Measurements from ENCODE around the gene TMEM51.

Gene TMEM51

DNA sequence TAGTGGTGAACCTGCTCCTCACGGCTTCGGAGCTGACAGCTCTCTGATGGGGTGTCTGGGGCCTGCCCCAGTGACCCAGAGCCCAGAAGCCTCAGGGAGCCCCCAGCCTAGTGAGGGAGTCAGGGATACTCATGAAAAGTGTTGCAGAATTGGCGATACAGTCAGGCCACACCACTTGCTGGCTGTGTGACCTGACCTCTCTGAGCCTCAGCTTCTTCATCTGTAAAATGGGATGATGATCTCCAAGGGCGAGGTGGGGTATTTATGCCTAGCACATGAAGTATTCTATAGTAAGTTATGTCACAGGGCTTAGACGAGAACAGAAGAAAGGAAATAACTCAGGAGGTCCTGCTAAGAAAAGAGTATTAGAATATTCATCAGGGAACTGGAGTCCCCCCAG, 1.6 kb downstream of the TMEM51 start:
- no peak overlapping the region for H3K9ac ChIP-seq (ENCODE audit: low read length)
- H3K4me1 ChIP-seq (ENCODE audit: control insufficient read depth, insufficient read depth, low read length): peaks cover 14% of the 10 kb centered on the region
- H3K27me3 ChIP-seq (replicated peaks; ENCODE audit: control insufficient read depth, insufficient read depth, low read length): peaks cover 24% of the 10 kb centered on the region
- no peaks in the 10 kb centered on the region for H3K36me3 ChIP-seq (ENCODE audit: control insufficient read depth, insufficient read depth, low read length, severe bottlenecking)
- H3K4me3 ChIP-seq (ENCODE audit: low read length): no peak overlapping the region
- DNase-seq (ENCODE audit: low read depth): no peak
- H3K9me3 ChIP-seq (ENCODE audit: control insufficient read depth, low read length): peaks cover 5% of the 10 kb centered on the region

DNA sequence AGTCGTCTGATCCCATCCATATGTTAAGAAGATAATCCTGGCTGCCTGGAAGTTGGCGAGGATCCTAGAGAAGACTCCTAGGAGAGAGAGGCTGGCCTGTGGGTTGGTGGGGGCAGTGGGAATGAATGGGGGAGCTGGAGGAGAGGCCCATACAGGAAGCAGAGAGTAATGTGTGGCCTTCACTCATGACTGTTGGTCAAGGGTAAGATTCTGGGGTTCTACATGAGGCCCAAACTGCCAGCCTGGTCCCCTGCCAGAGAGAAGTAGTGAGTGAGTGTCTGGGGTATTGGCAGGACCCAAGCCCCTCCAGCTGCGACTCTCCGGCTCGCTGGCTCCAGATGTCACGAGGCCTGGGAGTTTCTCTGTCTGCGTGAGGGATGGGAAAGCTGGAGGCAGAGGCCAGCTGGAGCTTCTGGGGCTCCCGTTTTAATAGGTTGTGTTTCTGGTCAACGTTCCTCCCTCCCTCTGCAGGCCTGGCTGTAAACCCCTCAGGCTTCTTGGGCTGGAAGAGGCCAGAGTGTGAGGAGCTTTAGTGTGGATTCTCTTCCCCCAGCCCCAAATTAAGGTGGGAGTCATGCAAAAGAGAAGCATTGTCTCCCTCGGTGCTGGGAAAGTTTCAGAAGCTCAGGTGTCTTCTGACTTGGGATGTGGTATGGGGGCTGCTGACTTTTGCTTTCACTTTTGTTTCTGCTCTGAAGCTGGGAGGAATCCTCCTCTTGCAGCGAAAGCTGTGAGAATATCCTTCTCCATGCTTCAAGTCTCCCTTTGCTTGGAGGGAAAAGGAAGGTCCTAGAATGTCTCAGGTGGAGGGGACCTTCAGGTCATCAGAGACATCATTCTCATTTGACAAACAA, 2.6 kb downstream of the TMEM51 start:
- H3K27me3 ChIP-seq (replicated peaks; ENCODE audit: control insufficient read depth, insufficient read depth, low read length): peaks cover 14% of the 10 kb centered on the region
- peaks cover 14% of the 10 kb centered on the region for H3K4me1 ChIP-seq (ENCODE audit: control insufficient read depth, insufficient read depth, low read length)
- H3K4me3 ChIP-seq (ENCODE audit: low read length): no peak overlapping the region
- no peaks in the 10 kb centered on the region for H3K36me3 ChIP-seq (ENCODE audit: control insufficient read depth, insufficient read depth, low read length, severe bottlenecking)
- no peaks in the 10 kb centered on the region for H3K9me3 ChIP-seq (ENCODE audit: control insufficient read depth, low read length)
- DNase-seq (ENCODE audit: low read depth): no peak
- H3K9ac ChIP-seq (ENCODE audit: low read length): no peak overlapping the region

DNA sequence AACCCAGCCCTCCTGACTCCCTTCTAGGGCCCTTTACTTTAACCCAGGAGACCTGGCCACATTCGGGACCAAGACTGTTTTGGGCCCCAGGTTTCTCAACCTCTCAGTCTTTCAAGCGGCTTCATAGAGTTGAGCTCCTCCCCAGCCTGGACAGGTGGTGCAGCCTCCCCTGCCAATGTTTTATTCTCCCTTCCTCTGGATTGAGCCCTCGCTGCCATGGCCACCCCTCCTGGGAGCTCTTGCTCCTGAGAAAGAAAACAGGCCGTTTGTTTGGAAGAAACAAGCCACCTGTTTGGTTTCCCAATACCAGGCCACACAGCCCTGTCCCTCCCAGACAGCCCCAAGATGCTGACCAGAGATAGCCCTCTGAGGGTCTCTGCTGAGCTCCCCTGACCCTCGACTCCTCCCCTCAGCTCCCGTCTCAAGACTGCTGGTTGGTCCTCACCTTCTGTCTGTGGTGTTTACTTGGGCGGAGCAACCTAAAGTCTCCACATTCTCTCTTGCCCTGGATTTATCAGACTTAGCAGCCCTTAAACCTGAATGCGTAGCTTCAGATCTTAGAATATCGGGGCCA, 3.3 kb downstream of the TMEM51 start:
- Histone ChIP-seq H3K4me1 (ENCODE audit: control insufficient read depth, insufficient read depth, low read length) (peaks cover 14% of the 10 kb centered on the region), H3K36me3 (ENCODE audit: control insufficient read depth, insufficient read depth, low read length, severe bottlenecking) (no peaks in the 10 kb centered on the region), H3K27me3 (replicated peaks; ENCODE audit: control insufficient read depth, insufficient read depth, low read length) (peaks cover 8% of the 10 kb centered on the region), H3K9ac (ENCODE audit: low read length) (no peak overlapping the region), H3K4me3 (ENCODE audit: low read length) (no peak overlapping the region), H3K9me3 (ENCODE audit: control insufficient read depth, low read length) (no peaks in the 10 kb centered on the region)
- DNase-seq (ENCODE audit: low read depth): no peak

DNA sequence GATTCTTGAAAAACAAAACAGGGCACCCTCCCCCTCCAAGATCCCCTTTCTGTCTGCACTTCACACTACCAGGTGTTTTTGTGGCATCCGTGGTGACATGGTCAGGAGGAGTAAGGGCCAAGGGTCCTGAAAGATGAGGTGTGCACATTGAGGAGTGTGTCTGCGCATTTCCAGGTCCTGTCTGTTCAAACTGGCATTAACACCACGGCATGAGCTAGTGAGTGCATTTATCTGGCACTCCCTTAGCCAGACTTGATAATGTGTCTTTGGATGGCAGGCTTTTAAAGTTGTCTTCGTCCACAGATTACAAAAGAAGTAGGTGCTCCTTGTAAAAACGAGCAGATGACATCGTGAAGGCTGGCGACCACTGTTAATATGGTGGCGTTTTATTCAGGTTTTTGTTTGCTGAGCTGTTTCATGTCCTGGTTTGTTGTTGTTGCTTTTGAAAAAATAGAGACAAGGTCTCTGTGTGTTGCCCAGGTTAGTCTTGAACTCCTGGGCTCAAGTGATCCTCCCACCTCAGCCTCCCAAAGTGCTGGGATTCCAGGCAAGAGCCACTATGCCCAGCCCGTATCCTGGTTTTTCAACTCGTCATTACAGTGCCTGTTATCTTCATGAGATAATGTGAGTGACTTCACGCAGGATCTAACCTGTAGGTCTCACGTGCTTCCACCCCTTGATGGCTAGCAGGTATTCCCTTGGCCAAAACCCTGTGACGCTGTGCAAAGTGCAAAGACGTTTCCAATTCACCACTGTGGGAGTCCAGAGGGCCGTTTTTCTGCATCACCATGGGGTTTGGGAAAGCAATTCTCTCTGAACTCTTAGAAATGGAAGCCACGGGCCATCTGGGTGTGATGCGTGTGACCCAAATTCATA, 4.2 kb downstream of the TMEM51 start:
- H3K4me3 ChIP-seq (ENCODE audit: low read length): no peak overlapping the region

DNA sequence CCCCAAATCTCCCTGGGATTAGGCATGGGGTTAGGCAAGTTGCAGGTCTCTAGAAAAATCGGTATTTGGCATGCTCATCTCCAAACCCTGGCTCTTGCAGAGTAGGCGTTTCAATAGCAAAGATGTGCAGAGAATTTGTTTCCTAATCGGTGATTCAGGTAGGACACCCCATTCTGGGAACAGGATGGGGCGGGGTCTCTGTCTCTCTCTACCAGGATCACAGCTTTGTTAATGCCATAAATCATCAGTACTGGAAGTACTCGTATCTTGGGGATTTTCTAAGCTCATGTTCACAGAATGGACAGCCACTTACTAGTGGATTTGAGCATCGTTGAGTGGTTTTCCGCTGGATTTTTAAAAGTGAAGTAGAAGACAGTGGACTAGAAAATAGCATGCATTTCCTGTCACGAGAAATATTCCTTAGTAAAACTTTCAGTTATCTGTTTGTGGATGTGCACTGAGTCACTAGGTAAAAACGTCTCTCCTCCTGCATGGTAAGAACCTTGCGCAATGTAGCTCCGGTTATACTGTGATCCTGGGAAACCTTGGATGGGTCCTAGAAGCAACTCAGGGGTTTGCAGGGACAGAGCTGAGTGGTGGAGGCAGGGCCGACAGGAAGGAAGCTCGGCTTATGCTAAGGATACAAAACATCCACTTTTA, 5.1 kb downstream of the TMEM51 start:
- Histone ChIP-seq H3K9ac (ENCODE audit: low read length) (no peak overlapping the region), H3K36me3 (ENCODE audit: control insufficient read depth, insufficient read depth, low read length, severe bottlenecking) (no peaks in the 10 kb centered on the region), H3K4me1 (ENCODE audit: control insufficient read depth, insufficient read depth, low read length) (peaks cover 5% of the 10 kb centered on the region), H3K27me3 (replicated peaks; ENCODE audit: control insufficient read depth, insufficient read depth, low read length) (peaks cover 4% of the 10 kb centered on the region), H3K9me3 (ENCODE audit: control insufficient read depth, low read length) (no peaks in the 10 kb centered on the region), H3K4me3 (ENCODE audit: low read length) (no peak overlapping the region)
- peak; percentile 43 for DNase-seq (ENCODE audit: low read depth)

More for the DNA sequence above, 4.2 kb downstream of the TMEM51 start:
- no peak for DNase-seq (ENCODE audit: low read depth)
- H3K9me3 ChIP-seq (ENCODE audit: control insufficient read depth, low read length): no peaks in the 10 kb centered on the region
- no peaks in the 10 kb centered on the region for H3K36me3 ChIP-seq (ENCODE audit: control insufficient read depth, insufficient read depth, low read length, severe bottlenecking)
- no peak overlapping the region for H3K9ac ChIP-seq (ENCODE audit: low read length)
- peaks cover 4% of the 10 kb centered on the region for H3K27me3 ChIP-seq (replicated peaks; ENCODE audit: control insufficient read depth, insufficient read depth, low read length)
- H3K4me1 ChIP-seq (ENCODE audit: control insufficient read depth, insufficient read depth, low read length): peaks cover 11% of the 10 kb centered on the region

DNA sequence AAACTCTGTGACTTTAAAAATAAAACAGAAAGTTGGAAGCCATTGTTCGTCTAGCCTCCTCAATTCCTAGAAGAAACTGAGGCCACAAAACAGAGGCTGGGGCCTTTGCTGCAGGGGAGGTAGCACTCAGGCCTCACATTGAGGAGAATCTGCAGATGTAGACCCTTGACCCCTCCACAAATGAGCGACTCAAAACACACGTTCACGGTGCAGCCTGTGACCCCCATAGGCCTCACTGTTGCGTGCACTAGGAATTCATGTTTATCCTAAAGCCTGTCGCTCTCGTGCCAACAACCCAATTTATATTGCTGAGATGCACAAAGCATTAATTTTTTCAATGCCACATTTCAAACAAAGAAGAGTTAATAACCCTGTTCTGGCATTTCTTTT, 5.6 kb downstream of the TMEM51 start:
- DNase-seq (ENCODE audit: low read depth): no peak
- no peaks in the 10 kb centered on the region for H3K9me3 ChIP-seq (ENCODE audit: control insufficient read depth, low read length)
- H3K4me1 ChIP-seq (ENCODE audit: control insufficient read depth, insufficient read depth, low read length): peaks cover 4% of the 10 kb centered on the region
- H3K4me3 ChIP-seq (ENCODE audit: low read length): no peak overlapping the region
- H3K36me3 ChIP-seq (ENCODE audit: control insufficient read depth, insufficient read depth, low read length, severe bottlenecking): no peaks in the 10 kb centered on the region
- no peak overlapping the region for H3K9ac ChIP-seq (ENCODE audit: low read length)
- peaks cover 3% of the 10 kb centered on the region for H3K27me3 ChIP-seq (replicated peaks; ENCODE audit: control insufficient read depth, insufficient read depth, low read length)

DNA sequence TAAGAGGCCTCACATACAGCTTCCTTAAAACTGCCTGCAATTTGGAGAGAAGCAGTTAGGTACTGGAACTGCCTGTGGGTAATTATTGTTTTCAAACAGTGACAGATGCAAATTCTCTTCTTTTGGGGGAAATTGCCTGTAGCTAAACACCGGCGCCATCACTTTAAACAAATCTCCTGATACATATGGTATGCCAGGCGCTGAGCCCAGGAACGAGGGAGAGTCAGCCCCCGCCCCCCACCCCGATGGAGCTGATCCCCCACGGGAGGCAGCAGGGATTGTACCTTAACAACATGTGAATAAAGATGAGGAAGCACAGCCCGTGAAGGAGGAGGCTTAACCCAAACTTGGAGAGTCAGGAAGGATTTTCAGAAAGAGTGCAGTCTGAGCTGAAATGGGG, 7.1 kb downstream of the TMEM51 start:
- Histone ChIP-seq H3K9me3 (ENCODE audit: control insufficient read depth, low read length) (no peaks in the 10 kb centered on the region), H3K36me3 (ENCODE audit: control insufficient read depth, insufficient read depth, low read length, severe bottlenecking) (no peaks in the 10 kb centered on the region), H3K4me1 (ENCODE audit: control insufficient read depth, insufficient read depth, low read length) (no peaks in the 10 kb centered on the region), H3K9ac (ENCODE audit: low read length) (no peak overlapping the region), H3K27me3 (replicated peaks; ENCODE audit: control insufficient read depth, insufficient read depth, low read length) (no peaks in the 10 kb centered on the region), H3K4me3 (ENCODE audit: low read length) (no peak overlapping the region)
- DNase-seq (ENCODE audit: low read depth): no peak

DNA sequence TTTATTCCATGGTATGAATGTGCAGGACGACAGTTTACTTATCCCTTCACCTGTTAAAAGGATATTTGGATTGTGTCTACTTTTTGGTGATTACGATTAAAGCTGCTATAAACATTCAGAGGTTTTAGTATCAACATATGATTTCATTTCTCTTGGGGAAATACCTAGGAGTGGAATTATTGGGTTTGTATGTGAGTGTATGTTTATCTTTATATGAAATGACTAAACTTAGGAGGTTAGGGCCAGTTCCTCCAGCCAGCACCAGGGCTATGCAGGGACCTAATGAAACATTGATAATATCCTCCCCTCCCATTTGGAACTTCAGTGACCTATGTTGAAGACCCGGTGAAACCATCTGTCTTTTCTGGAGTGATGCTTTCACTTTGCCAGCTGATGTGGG, 13.8 kb downstream of the TMEM51 start:
- no peak overlapping the region for H3K4me3 ChIP-seq (ENCODE audit: low read length)
- peaks cover 14% of the 10 kb centered on the region for H3K4me1 ChIP-seq (ENCODE audit: control insufficient read depth, insufficient read depth, low read length)
- H3K9ac ChIP-seq (ENCODE audit: low read length): no peak overlapping the region

DNA sequence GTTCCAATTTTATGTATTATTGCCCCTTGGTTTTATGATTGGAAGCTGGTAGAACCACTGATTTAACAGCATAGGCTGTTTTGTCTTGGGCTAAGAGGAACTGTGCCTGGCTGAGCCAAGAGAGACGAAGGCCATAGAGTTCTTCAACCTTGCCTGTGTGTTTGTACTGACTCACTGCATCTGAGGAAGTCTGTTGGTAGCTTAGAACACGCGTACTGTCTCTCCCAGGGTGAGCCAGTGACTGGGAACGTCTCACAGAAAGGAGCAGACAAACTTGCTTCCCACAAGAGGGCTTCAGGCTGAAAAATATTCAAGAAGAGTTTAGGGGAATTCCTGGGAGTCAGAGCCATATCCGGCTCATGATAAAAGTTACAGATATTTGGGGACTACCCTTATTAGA, 14.9 kb downstream of the TMEM51 start:
- Histone ChIP-seq H3K9me3 (ENCODE audit: control insufficient read depth, low read length) (no peaks in the 10 kb centered on the region), H3K4me1 (ENCODE audit: control insufficient read depth, insufficient read depth, low read length) (peaks cover 19% of the 10 kb centered on the region), H3K36me3 (ENCODE audit: control insufficient read depth, insufficient read depth, low read length, severe bottlenecking) (no peaks in the 10 kb centered on the region), H3K4me3 (ENCODE audit: low read length) (no peak overlapping the region), H3K9ac (ENCODE audit: low read length) (no peak overlapping the region), H3K27me3 (replicated peaks; ENCODE audit: control insufficient read depth, insufficient read depth, low read length) (no peaks in the 10 kb centered on the region)
- peak; percentile 42 for DNase-seq (ENCODE audit: low read depth)

More for the DNA sequence above, 13.8 kb downstream of the TMEM51 start:
- Histone ChIP-seq H3K36me3 (ENCODE audit: control insufficient read depth, insufficient read depth, low read length, severe bottlenecking) (no peaks in the 10 kb centered on the region), H3K27me3 (replicated peaks; ENCODE audit: control insufficient read depth, insufficient read depth, low read length) (no peaks in the 10 kb centered on the region), H3K9me3 (ENCODE audit: control insufficient read depth, low read length) (no peaks in the 10 kb centered on the region)
- no peak for DNase-seq (ENCODE audit: low read depth)

DNA sequence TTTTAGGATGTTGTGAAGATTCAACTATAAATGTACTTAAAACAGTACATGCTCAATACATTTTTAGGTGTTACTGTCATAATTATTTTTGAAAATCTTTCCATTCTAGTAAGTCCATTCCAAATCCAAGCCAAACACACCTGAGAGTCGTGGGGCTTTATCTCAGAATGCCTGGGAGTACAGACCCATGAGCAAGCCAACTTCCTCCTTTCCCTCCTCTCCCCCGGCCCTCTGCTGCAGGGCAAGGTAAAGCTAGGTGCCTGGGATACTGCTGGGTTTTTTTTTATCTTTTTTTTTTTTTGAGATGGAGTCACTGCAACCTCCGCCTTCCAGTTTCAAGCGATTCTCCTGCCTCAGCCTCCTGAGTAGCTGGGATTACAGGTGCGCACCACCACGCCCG, 16.5 kb downstream of the TMEM51 start:
- Histone ChIP-seq H3K9me3 (ENCODE audit: control insufficient read depth, low read length) (no peaks in the 10 kb centered on the region), H3K4me1 (ENCODE audit: control insufficient read depth, insufficient read depth, low read length) (peaks cover 19% of the 10 kb centered on the region), H3K27me3 (replicated peaks; ENCODE audit: control insufficient read depth, insufficient read depth, low read length) (no peaks in the 10 kb centered on the region), H3K4me3 (ENCODE audit: low read length) (no peak overlapping the region), H3K9ac (ENCODE audit: low read length) (no peak overlapping the region), H3K36me3 (ENCODE audit: control insufficient read depth, insufficient read depth, low read length, severe bottlenecking) (no peaks in the 10 kb centered on the region)
- no peak for DNase-seq (ENCODE audit: low read depth)
